Panc1 (cell line): Measurements from ENCODE around the gene CELF1. TPM values are rescaled to one million over a fixed set of nuclear protein-coding genes. Genes with fewer than 3 reads are reported as not detected.

ENCODE experiments used
- ATAC-seq: fragments of 200-7000 bp; cut with Tn5 transposase; 2 replicates; pipeline ENCODE4 v1.9.1; 2020; ENCODE audit warnings: mild to moderate bottlenecking, moderate library complexity
- BruUV-seq: library from RNA; stranded (reverse); fragments of 400-500 nt; replicated peaks from 2 replicates; lab custom pipeline; 2021; lab: Mats Ljungman, UMichigan
- CTCF ChIA-PET: fragments of 300-600 bp; sonication (Branson Sonifier 250); formaldehyde crosslinking; loops from one replicate; lab custom pipeline; 2022; ENCODE audit warnings: antibody characterized with exemption; lab: Charles Lee
- POLR2A ChIA-PET: fragments of 300-600 bp; sonication (Branson Sonifier 250); formaldehyde crosslinking; loops from one replicate; lab custom pipeline; 2022; ENCODE audit warnings: antibody characterized with exemption; lab: Charles Lee
- DNase-seq: peaks from one replicate; pipeline ENCODE4 v3.0.0-alpha.2; 2010; ENCODE audit warnings: low read depth, low spot score
- H3K27ac ChIP-seq: 2 replicates; pipeline ENCODE4 v1.5.1; 2011; ENCODE audit warnings: mild to moderate bottlenecking, low read length, inconsistent platforms
- H3K27me3 ChIP-seq: fragments of 200-500 bp; sonication (Bioruptor generic); 2 replicates; pipeline ENCODE4 v1.6.0; 2014; ENCODE audit warnings: low read length, inconsistent platforms; ENCODE audit not compliant: control insufficient read depth, insufficient read depth
- H3K36me3 ChIP-seq: fragments of 200-500 bp; sonication (Bioruptor generic); 2 replicates; pipeline ENCODE4 v1.5.1; 2014; ENCODE audit warnings: inconsistent platforms, mild to moderate bottlenecking, low read length, moderate library complexity; ENCODE audit not compliant: control insufficient read depth, insufficient read depth
- H3K4me1 ChIP-seq: 2 replicates; pipeline ENCODE4 v1.5.1; 2011; ENCODE audit warnings: inconsistent platforms, mild to moderate bottlenecking, low read length, moderate library complexity; ENCODE audit not compliant: control insufficient read depth, insufficient read depth
- H3K4me3 ChIP-seq, 2 experiments: 2 replicates each; pipeline ENCODE4 v1.5.1; 2011 to 2012; ENCODE audit warnings: low read depth in 2 of 2, low read length in 2 of 2, mild to moderate bottlenecking in 2 of 2, inconsistent platforms in 1 of 2, moderate library complexity in 1 of 2
- H3K9me3 ChIP-seq: fragments of 200-500 bp; sonication (Bioruptor generic); 2 replicates; pipeline ENCODE4 v1.5.1; 2014; ENCODE audit warnings: low read depth, mild to moderate bottlenecking, inconsistent platforms, low read length, moderate library complexity; ENCODE audit not compliant: control insufficient read depth, insufficient read depth
- CTCF ChIP-seq: fragments of 450-650 bp; IDR thresholded peaks from 2 replicates; pipeline ENCODE4 v1.5.1; 2017; ENCODE audit warnings: mild to moderate bottlenecking
- POLR2AphosphoS5 ChIP-seq: IDR thresholded peaks from 2 replicates; pipeline ENCODE4 v1.6.1; 2012; ENCODE audit warnings: mild to moderate bottlenecking, low read depth, low read length, moderate library complexity
- REST ChIP-seq, 2 experiments: IDR thresholded peaks; 2 replicates each; pipeline ENCODE4 v1.6.1; 2011 to 2012; ENCODE audit warnings: low read depth in 2 of 2, control low read depth in 1 of 2, low read length in 1 of 2, mild to moderate bottlenecking in 1 of 2, moderate library complexity in 1 of 2; ENCODE audit not compliant: insufficient read depth in 1 of 2
- SIN3A ChIP-seq: IDR thresholded peaks from 2 replicates; pipeline ENCODE4 v1.6.1; 2012; ENCODE audit warnings: low read depth, mild to moderate bottlenecking, low read length, moderate library complexity, borderline replicate concordance; ENCODE audit not compliant: insufficient read depth
- TCF7L2 ChIP-seq: IDR thresholded peaks from 2 replicates; pipeline ENCODE4 v1.6.1; 2011; ENCODE audit warnings: mild to moderate bottlenecking, low read depth, low read length, inconsistent platforms
- in situ Hi-C: cut with HindIII; loops from 2 replicates; pipeline ENCODE4 v1.10.0; 2016; ENCODE audit warnings: low sequenced_read_pairs, low pct_unique_long_range_greater_than_20kb
- intact Hi-C: fragments of 100-400 bp; cut with micrococcal nuclease; formaldehyde crosslinking; loops from one replicate; pipeline ENCODE4 v1.10.0; 2022; ENCODE audit not compliant: unreplicated experiment
- total RNA-seq: library from RNA; stranded (reverse); gene quantifications from one replicate; pipeline ENCODE4 v1.2.1, GENCODE V29; 2021; ENCODE audit not compliant: unreplicated experiment

Gene CELF1
- total RNA-seq, 1 experiment from 2014 or later, result 160 TPM

GRCh38 chr11:47578524-47579494 is 25.9 kb upstream of the CELF1 start, which contains the start of the genes KBTBD4 and NDUFS3:
Gene KBTBD4, minus strand, starts transcription at chr11:47578970. Its CDS starts 19 bp downstream, at chr11:47578951.
Gene NDUFS3, plus strand, starts transcription at chr11:47579074. Its CDS starts 18 bp downstream, at chr11:47579092.
- Histone ChIP-seq H3K36me3 (peaks cover 13% of the 10 kb centered on the region), H3K27me3 (no peaks in the 10 kb centered on the region), H3K27ac (peak within 1 kb of the TSS; percentile 90), H3K4me3 (peak within 1 kb of the TSS; percentile 98 to 100), H3K4me1 (peaks cover 17% of the 10 kb centered on the region), H3K9me3 (no peaks in the 10 kb centered on the region)
- peak; percentile 83 for TF ChIP-seq POLR2AphosphoS5
- TF ChIP-seq REST (IDR thresholded peaks at IDR 0.05; ENCODE audit: insufficient read depth in 1 of 2, low read depth in 2 of 2, low read length in 1 of 2), result peak in 1 of 2 experiments; percentile 71; a peak in 1 of 4 replicates
- TF ChIP-seq SIN3A, result peak; percentile 56; the same call in 1 of the 2 replicates
- no peak for TF ChIP-seq CTCF
- peak; percentile 79 for TF ChIP-seq TCF7L2
- CTCF ChIA-PET, result no interaction called here
- in situ Hi-C loops (no loop called here), intact Hi-C loops (no loop called here)
- peak; percentile 32 for DNase-seq
- POLR2A ChIA-PET, result interaction anchor here (0.6 to 0.8 kb wide), 5 partner anchors 28 to 141 kb away, joined by 3 to 13 read pairs (median 4); no protein-coding TSS in a partner anchor
- BruUV-seq, result TSS peak; percentile 91
- ATAC-seq, result peak; percentile 94

GRCh38 chr11:47577460-47578041 is 24.6 kb upstream of the CELF1 start:
- ChIA-PET POLR2A (interaction anchor here (0.5 to 0.8 kb wide), 4 partner anchors 13 to 110 kb away, joined by 3 to 9 read pairs (median 8); no protein-coding TSS in a partner anchor), CTCF (interaction anchor here (0.5 to 0.9 kb wide), 4 partner anchors 8 to 585 kb away, joined by 3 to 5 read pairs (median 4); no protein-coding TSS in a partner anchor)
- intact Hi-C loops (no loop called here), in situ Hi-C loops (no loop called here)
- Histone ChIP-seq H3K4me1 (peaks cover 22% of the 10 kb centered on the region), H3K9me3 (no peaks in the 10 kb centered on the region), H3K27me3 (no peaks in the 10 kb centered on the region), H3K36me3 (peaks cover 18% of the 10 kb centered on the region), H3K27ac (peak overlapping the region; percentile 90), H3K4me3 (peak overlapping the region; percentile 98 to 100)
- ATAC-seq (no peak), DNase-seq (no peak)
- BruUV-seq, result no TSS peak
- TF ChIP-seq SIN3A (no peak), REST (IDR thresholded peaks at IDR 0.05; ENCODE audit: insufficient read depth in 1 of 2, low read depth in 2 of 2, low read length in 1 of 2) (no peak), CTCF (no peak), TCF7L2 (no peak), POLR2AphosphoS5 (no peak)
